Pulmonary artery endothelial cell (primary cell): ENCODE measurements around the gene MRPL24. TPM values are rescaled to one million over a fixed set of nuclear protein-coding genes. Genes with fewer than 3 reads are reported as not detected.
"Not testable (repeated sequence)": the region's sequence is repeated elsewhere in the genome, so short reads cannot be mapped to it uniquely, and the experiment has no call there.

Experiments used
- DNase-seq: peaks from one replicate; pipeline ENCODE4 v3.0.0-alpha.2; 2011; ENCODE audit warnings: low read depth, low spot score
- total RNA-seq: library from RNA; depleted of rRNA; stranded (reverse); fragments of >200 nt; gene quantifications from 2 replicates; pipeline ENCODE4 v1.2.3, GENCODE V29; 2014

MRPL24 gene
- total RNA-seq, 1 donor from 2014 or later: 66.9 TPM

GRCh38 chr1:156760092-156760795 lies 19.4 kb upstream of the MRPL24 start:
- no peak for DNase-seq

GRCh38 chr1:156757572-156758253 lies 16.8 kb upstream of the MRPL24 start:
- DNase-seq: not testable (repeated sequence)

DNA sequence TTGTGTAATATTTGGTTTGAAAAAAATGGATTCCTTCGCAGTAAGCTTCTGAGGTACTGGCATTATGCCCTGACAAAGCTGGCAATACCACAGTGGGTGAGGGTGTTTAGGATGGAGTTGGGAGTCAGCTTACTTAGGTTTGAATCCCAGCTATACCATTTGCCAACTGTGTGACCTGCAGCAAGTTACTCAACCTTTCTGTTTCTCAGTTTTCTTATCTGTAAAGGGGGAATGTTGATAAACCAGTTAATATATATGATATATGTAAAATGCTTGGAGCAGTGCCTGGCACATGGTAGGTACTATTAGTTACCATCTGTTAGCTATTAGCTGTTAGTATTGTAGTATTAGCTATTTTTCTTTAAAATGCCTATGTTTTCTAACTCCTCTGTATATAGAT lies 15.5 kb upstream of the MRPL24 start:
- DNase-seq: no peak

- no peak for DNase-seq
These were observed 14.7 kb upstream of the MRPL24 start for GRCh38 chr1:156755527-156755950.

DNA sequence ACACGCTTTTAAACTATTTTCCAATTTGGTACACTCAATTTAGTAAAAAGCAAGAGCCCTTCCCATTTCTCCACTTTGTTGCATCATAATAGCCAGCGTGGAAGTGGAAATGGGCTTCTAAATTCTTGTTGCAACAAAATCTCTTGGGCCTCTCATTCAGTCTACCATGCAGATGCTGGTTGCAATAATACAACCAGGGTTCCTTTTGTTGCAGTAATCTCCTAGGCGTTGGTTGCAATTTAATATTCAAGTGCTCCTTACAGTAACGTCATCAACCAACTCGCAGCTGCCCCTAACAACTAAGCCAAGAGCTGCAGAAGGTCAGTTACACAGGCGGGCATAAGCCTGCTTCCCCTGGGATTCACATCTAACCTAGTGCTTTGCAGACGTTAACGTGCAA lies 13.3 kb upstream of the MRPL24 start:
- DNase-seq: no peak

- DNase-seq: no peak
These were observed 12.1 kb upstream of the MRPL24 start for GRCh38 chr1:156752843-156753482.

- DNase-seq: peak; percentile 90
These were observed 11.0 kb upstream of the MRPL24 start for GRCh38 chr1:156751757-156752481.

GRCh38 chr1:156751451-156751756 lies 10.5 kb upstream of the MRPL24 start, which contains the start of gene HDGF:
Gene HDGF, minus strand, starts transcription at chr1:156751675. Its CDS starts 246 bp downstream, at chr1:156751429.
- no peak for DNase-seq

- DNase-seq: no peak
These were observed 10.0 kb upstream of the MRPL24 start for GRCh38 chr1:156750711-156751450.

DNA sequence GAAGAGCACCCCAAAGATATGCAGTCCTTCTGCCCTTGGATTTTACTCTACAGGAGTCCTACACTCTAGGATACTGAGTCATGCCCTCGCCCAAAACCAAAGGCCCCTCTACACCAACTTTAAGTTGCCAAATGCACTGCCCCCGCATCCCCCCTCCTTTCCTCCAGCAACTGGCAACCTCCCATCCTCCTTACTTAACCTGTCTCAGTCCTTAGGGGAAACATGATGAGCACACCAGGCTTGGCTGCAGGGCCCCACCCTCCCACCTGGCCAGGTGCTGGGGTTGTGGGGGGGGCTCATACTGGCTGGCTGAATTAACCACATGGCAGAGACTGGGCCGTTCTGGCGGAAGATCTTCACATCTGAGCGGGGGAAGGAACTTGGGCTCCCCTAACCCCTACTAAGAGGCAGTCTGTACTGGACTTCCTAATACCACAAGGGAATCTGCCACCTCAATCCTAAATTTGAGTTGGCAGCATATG lies 9.3 kb upstream of the MRPL24 start:
- DNase-seq: no peak

DNA sequence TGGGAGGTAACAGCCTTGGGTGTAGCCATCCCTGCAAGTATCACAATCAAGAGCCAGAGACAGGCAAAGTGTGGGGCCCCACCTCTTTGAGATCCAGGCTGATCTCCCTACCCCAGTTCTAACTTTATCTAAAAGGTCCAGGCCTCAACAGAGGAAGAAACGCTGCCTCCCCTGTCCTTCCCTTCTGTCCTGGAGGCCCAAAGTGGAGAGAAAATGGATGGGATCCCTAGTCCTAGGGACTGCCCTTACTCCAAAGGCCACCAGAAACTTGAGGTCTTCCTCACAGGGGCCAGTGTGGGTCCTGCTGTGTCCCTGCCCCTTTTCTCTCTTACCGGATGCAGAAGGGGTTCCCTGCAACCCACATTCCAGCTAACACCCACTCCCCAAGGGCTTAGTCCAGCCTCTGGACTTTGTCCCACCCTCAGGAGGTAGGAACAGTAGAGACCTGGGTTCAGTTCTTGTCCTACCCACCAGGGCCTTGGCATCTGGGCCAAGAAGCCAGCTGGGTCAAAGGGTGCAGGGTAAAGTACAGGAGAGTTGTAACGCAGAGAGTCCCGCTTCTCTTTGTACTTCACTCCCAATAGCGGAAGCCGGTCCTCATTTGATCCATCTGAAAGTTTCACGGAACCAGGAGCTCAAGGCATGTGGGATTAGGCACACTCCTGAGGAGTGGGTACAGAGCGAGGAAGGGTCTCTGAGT lies 8.7 kb upstream of the MRPL24 start:
- DNase-seq: no peak

DNA sequence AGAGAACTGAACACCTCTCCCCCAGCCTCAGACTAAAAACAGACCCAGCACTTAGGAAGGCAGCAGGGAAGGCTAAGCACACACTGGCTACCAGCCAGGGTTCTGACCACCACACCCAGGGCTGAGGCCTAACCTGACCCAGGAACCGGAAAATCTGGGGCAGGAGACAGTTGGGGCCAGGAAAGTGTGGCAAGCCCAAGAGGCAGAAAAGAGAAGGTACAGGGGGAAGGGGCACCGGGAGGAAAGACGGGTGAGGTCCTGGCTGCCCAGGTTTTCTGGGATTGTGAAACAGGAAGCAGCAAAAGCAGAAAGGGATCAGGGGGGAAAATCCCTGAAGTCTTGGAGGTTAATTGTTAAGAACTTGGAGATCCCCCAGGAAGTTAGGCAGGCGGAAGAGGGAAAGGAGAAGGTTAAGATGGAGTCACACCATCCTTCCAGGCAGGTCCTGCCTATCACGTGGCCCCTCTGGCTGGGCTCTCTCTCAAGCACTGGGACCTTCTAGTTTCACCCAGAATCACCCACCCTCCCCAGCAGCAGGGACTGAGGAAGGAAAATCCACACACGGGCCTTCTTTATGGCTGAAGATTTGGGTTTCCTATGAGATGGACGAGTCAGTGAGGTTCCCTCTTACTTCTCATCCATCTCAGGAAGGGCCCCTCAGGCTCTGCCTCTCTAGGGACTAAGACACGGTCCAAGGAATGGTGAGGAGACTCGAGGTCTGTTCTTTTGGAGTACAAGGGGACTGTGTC lies 8.0 kb upstream of the MRPL24 start:
- DNase-seq: no peak

GRCh38 chr1:156747742-156748669 lies 7.1 kb upstream of the MRPL24 start:
- no peak for DNase-seq

GRCh38 chr1:156746728-156747631 lies 6.1 kb upstream of the MRPL24 start:
- DNase-seq: peak; percentile 84

DNA sequence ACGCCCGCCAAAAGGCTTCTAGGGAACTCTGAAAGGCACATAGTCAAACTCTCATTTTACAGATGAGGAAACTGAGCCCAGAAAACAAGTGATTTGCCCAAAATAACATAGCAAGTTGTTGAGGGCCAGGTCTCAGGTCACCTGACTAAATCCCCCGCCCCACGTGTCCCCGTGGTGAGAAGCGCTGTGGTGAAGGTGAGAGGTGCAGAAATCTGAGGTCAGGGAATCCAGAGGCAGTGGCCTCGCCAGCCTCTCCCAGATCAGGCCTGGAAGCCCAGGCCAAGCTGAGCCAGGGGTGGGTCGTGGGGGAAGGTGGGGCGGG lies 5.5 kb upstream of the MRPL24 start:
- no peak for DNase-seq

- DNase-seq: no peak
These were observed 5.0 kb upstream of the MRPL24 start for GRCh38 chr1:156745881-156746280.

- no peak for DNase-seq
These were observed 4.0 kb upstream of the MRPL24 start for GRCh38 chr1:156744786-156745419.
